HG03469 (cell line): Measurements from ENCODE around the gene EPN1.
"Not testable (repeated sequence)": the region's sequence is repeated elsewhere in the genome, so short reads cannot be mapped to it uniquely, and the experiment has no call there.

Experiments used
- ATAC-seq: cut with Tn5 transposase; IDR thresholded peaks from one replicate; pipeline ENCODE4 v1.9.1; 2021; ENCODE audit warnings: mild to moderate bottlenecking, moderate library complexity, moderate number of reproducible peaks; ENCODE audit not compliant: unreplicated experiment

The EPN1 gene

DNA sequence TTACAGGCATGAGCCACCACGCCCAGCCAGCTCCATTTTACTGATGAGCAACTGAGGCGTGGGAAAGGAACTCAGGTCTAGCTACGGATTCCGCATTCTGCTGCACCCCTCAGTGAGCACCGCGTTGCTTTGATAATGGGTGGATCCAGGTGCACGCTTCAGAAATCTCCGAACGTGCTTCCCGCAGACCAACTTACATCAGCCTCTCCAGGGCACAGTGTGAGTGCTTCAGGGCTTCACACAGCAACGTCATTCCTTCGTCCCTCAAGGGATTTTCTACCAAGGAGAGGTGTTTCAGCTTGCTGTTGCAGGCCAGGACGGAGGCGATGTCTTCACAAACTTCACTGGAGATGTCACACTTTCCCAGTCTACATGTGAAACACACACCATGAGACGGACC is 41.5 kb downstream of the EPN1 start:
- ATAC-seq: no peak

DNA sequence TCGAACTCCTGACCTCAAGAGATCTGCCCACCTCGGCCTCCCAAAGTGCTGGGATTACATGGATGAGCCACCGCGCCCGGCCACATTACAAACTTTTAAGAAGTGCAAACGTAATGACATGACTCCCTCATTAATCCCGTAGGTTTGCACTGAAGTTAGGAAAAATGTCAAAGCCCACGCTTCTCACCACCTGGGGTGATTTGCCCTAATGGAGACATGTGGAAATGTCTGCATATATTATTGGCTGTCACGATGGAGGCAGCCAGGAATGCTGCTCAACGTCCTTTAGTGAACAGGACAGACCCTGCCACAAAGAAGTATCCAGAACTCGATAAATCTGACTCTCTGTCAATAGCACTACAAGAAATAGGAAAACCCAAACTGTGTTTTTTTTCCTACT is 42.2 kb downstream of the EPN1 start:
- no peak for ATAC-seq

DNA sequence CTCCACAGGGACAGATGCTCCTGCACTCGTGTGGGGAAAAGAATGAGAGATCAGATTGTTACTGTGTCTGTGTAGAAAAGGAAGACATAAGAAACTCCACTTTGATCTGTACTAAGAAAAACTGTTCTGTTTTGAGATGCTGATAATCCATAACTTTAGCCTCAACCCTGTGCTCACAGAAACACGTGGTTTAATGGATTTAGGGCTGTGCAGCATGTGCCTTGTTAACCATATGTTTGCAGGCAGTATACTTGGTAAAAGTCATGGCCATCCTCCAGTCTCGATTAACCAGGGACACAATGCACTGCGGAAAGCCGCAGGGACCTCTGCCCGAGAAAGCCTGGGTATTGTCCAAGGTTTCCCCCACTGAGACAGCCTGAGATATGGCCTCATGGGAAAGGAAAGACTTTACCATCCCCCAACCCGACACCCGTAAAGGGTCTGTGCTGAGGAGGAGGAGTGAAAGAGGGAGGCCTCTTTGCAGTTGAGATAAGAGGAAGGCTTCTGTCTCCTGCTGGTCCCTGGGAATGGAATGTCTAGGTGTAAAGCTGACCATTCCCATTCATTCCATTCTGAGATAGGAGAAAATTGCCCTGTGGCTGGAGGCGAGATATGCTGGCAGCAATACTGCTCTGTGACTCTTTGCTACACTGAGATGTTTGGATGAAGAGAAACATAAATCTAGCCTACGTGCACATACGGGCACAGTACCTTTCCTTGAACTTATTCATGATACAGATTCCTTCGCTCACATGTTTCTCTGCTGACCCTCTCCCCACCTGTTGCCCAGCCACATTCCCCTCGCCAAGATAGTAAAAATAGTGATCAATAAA is 43.1 kb downstream of the EPN1 start:
- not testable (repeated sequence) for ATAC-seq

DNA sequence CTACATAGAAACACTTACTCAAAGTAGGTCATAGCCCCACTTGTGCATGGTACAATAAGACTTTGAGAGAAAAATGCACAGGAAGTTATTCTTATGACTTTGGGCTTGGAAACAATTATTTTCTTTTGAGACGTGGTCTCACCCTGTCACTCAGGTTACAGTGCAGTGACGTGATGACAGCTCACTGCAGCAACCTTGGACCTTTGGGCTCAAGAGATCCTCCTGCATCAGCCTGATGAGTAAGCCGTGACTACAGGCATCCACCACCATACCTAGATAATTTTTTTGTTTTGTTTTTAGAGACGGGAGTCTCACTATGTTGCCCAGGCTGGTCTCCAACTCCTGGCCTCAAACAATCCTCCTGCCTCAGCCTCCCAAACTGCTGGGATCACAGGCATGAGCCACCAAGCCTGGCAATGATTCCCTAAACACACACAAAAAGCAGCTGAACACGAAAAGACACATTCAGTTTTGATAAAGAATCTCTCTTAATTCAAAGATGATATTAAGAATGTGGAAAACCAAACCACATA is 45.3 kb downstream of the EPN1 start:
- no peak for ATAC-seq

DNA sequence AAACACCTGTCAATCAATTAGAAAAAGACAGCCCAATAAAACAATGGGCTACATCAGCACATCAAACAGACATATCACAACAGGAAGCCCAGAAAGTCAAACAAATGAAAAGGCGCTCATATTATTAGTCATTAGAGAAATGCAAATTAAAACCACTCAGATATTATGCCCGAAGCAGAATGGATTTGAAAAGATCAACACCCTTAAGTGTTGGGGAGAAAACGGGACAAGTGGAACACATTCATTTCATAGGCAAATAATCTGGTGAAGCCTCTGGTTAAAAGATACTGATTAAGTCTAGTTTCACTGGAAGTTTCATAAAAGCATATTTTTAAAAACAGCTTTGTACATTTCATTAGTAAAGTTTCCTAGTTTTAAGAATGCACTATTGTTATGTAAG is 45.8 kb downstream of the EPN1 start:
- no peak for ATAC-seq

GRCh38 chr19:55723491-55723890 is 48.5 kb downstream of the EPN1 start:
- no peak for ATAC-seq

- ATAC-seq: not testable (repeated sequence)
Measured at GRCh38 chr19:55730378-55730777, 55.4 kb downstream of the EPN1 start.

- ATAC-seq: no peak
Measured at GRCh38 chr19:55738302-55738701, 63.3 kb downstream of the EPN1 start, which contains the start of gene NLRP9. Gene NLRP9, minus strand, starts transcription at chr19:55738402. Its CDS starts 28 bp downstream, at chr19:55738374.

- no peak for ATAC-seq
Measured at GRCh38 chr19:55750715-55751114, 75.7 kb downstream of the EPN1 start.

DNA sequence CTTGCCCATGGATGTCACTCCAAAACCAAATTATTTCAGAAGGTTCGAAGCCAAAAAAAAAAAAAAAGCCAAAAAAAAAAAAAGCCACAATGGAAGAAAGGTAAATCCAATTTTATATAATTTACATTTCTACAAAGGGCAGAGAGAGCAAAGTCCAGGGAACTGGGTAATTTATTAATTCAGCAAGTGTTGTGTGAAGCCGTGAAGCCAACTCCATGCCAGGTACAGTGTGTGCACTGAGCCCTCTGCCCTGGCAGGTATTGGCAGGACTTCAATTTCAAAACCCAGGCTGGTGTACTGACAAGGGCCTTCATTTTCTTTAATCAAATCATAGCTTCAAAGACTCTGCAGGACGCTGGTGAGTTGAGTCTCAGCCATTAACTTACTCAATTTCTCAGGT is 78.4 kb downstream of the EPN1 start:
- no peak for ATAC-seq

- ATAC-seq: not testable (repeated sequence)
Measured at GRCh38 chr19:55756808-55757207, 81.8 kb downstream of the EPN1 start.

DNA sequence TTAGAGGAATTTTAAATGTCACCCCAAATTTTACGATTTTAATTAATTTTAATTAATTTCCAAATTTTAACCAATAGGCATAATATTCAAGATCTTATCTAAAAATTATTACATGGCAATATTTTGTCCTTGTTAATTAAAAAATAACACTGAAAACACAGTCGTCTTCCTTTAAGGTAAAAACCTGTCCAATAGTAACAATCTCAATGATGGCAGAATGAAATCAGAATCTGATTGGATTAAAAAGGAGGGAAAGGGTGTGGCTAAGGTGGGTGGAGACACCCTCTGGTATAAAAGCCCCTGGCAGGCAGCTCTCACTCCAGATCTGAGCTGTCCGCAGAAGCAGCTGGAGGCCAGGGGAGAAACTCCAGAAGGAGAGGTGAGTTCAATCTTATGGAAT is 83.8 kb downstream of the EPN1 start, which contains the start of gene RFPL4A:
TSS of gene RFPL4A (plus strand) at position 301 of the 400 bp plus-strand sequence. CDS start 2,704 bp downstream, outside the sequence.
- not testable (repeated sequence) for ATAC-seq
